ENCODE data around the gene ENPP7. TPM values are rescaled to one million over a fixed set of nuclear protein-coding genes. Genes with fewer than 3 reads are reported as not detected.
"Not testable (repeated sequence)": the region's sequence is repeated elsewhere in the genome, so short reads cannot be mapped to it uniquely, and the experiment has no call there.

The ENPP7 gene
- total and polyA plus RNA-seq, 5 donors from 2014 or later = 0.08 TPM; not detected in 4

- Mint-ChIP-seq H3K27ac (no peak overlapping the region), H3K9me3 (peaks cover 0 to under 1% (median 0%) of the 10 kb centered on the region in 7 donors), H3K4me3 (no peak overlapping the region), H3K36me3 (no peaks in the 10 kb centered on the region), H3K4me1 (peaks cover 0 to 16% (median 8%) of the 10 kb centered on the region in 4 donors), H3K27me3 (peaks cover 73% of the 10 kb centered on the region)
- H3K36me3 ChIP-seq (ENCODE audit: control insufficient read depth, insufficient read depth, low read length) = no peaks in the 10 kb centered on the region
- H3K27me3 ChIP-seq (ENCODE audit: control insufficient read depth, insufficient read depth, low read length) = peaks cover 29% of the 10 kb centered on the region
- no peak for DNase-seq
- H3K9me3 ChIP-seq (ENCODE audit: control insufficient read depth in 2 of 2, low read length in 2 of 2) = no peaks in the 10 kb centered on the region
- no peak overlapping the region for H3K4me3 ChIP-seq (ENCODE audit: low read depth, low read length)
- H3K27ac ChIP-seq (ENCODE audit: insufficient read depth, low read length, poor library complexity, severe bottlenecking) = no peak overlapping the region
- ATAC-seq (ENCODE audit: low read depth in 2 of 2) = no peak
- peaks cover 14% of the 10 kb centered on the region for H3K4me1 ChIP-seq (ENCODE audit: control insufficient read depth, insufficient read depth, low read length, poor library complexity, severe bottlenecking)
Measured at GRCh38 chr17:79750650-79751545, 20.2 kb downstream of the ENPP7 start.

GRCh38 chr17:79752175-79752574 is 21.4 kb downstream of the ENPP7 start:
- H3K27ac Mint-ChIP-seq = no peak overlapping the region
- no peaks in the 10 kb centered on the region for H3K36me3 ChIP-seq (ENCODE audit: control insufficient read depth, insufficient read depth, low read length)
- H3K4me3 ChIP-seq (ENCODE audit: low read depth, low read length) = no peak overlapping the region
- peaks cover 21% of the 10 kb centered on the region for H3K27me3 ChIP-seq (ENCODE audit: control insufficient read depth, insufficient read depth, low read length)
- H3K27ac ChIP-seq (ENCODE audit: insufficient read depth, low read length, poor library complexity, severe bottlenecking) = no peak overlapping the region
- peaks cover 0 to 2% (median 0%) of the 10 kb centered on the region in 7 donors for H3K9me3 Mint-ChIP-seq
- H3K36me3 Mint-ChIP-seq = no peaks in the 10 kb centered on the region
- peaks cover 70% of the 10 kb centered on the region for H3K27me3 Mint-ChIP-seq
- H3K4me3 Mint-ChIP-seq = no peak overlapping the region
- no peaks in the 10 kb centered on the region for H3K9me3 ChIP-seq (ENCODE audit: control insufficient read depth in 2 of 2, low read length in 2 of 2)
- H3K4me1 Mint-ChIP-seq = peaks cover 0 to 6% (median 3%) of the 10 kb centered on the region in 4 donors
- DNase-seq (no peak), ATAC-seq (ENCODE audit: low read depth in 2 of 2) (no peak)
- peaks cover 10% of the 10 kb centered on the region for H3K4me1 ChIP-seq (ENCODE audit: control insufficient read depth, insufficient read depth, low read length, poor library complexity, severe bottlenecking)

GRCh38 chr17:79754370-79754769 is 23.6 kb downstream of the ENPP7 start:
- H3K4me3 Mint-ChIP-seq = no peak overlapping the region
- Histone ChIP-seq H3K9me3 (ENCODE audit: control insufficient read depth in 2 of 2, low read length in 2 of 2) (no peaks in the 10 kb centered on the region), H3K36me3 (ENCODE audit: control insufficient read depth, insufficient read depth, low read length) (no peaks in the 10 kb centered on the region), H3K27ac (ENCODE audit: insufficient read depth, low read length, poor library complexity, severe bottlenecking) (no peak overlapping the region), H3K4me3 (ENCODE audit: low read depth, low read length) (no peak overlapping the region), H3K4me1 (ENCODE audit: control insufficient read depth, insufficient read depth, low read length, poor library complexity, severe bottlenecking) (no peaks in the 10 kb centered on the region), H3K27me3 (ENCODE audit: control insufficient read depth, insufficient read depth, low read length) (peaks cover 16% of the 10 kb centered on the region)
- no peak for ATAC-seq (ENCODE audit: low read depth in 2 of 2)
- H3K4me1 Mint-ChIP-seq = peaks cover 0 to 5% (median 0%) of the 10 kb centered on the region in 4 donors
- no peak for DNase-seq
- no peaks in the 10 kb centered on the region for H3K36me3 Mint-ChIP-seq
- peaks cover 0 to 2% (median 0%) of the 10 kb centered on the region in 7 donors for H3K9me3 Mint-ChIP-seq
- H3K27ac Mint-ChIP-seq = peak overlapping the region in 1 of 3 donors; percentile 23
- H3K27me3 Mint-ChIP-seq = peaks cover 57% of the 10 kb centered on the region

- not testable (repeated sequence) for H3K4me3 Mint-ChIP-seq; H3K4me3 ChIP-seq (ENCODE audit: low read depth, low read length); H3K36me3 ChIP-seq (ENCODE audit: control insufficient read depth, insufficient read depth, low read length); H3K27ac Mint-ChIP-seq; H3K9me3 ChIP-seq (ENCODE audit: control insufficient read depth in 2 of 2, low read length in 2 of 2); H3K36me3 Mint-ChIP-seq; ATAC-seq (ENCODE audit: low read depth in 2 of 2); H3K4me1 Mint-ChIP-seq; H3K9me3 Mint-ChIP-seq; H3K27ac ChIP-seq (ENCODE audit: insufficient read depth, low read length, poor library complexity, severe bottlenecking); H3K4me1 ChIP-seq (ENCODE audit: control insufficient read depth, insufficient read depth, low read length, poor library complexity, severe bottlenecking); DNase-seq
- H3K27me3 ChIP-seq (ENCODE audit: control insufficient read depth, insufficient read depth, low read length) = peaks cover 11% of the 10 kb centered on the region
- peaks cover 52% of the 10 kb centered on the region for H3K27me3 Mint-ChIP-seq
Measured at GRCh38 chr17:79754903-79755302, 24.2 kb downstream of the ENPP7 start.

- H3K27ac Mint-ChIP-seq = no peak overlapping the region
- no peak overlapping the region for H3K4me3 ChIP-seq (ENCODE audit: low read depth, low read length)
- H3K27me3 ChIP-seq (ENCODE audit: control insufficient read depth, insufficient read depth, low read length) = peaks cover 7% of the 10 kb centered on the region
- H3K4me1 ChIP-seq (ENCODE audit: control insufficient read depth, insufficient read depth, low read length, poor library complexity, severe bottlenecking) = no peaks in the 10 kb centered on the region
- no peaks in the 10 kb centered on the region for H3K9me3 ChIP-seq (ENCODE audit: control insufficient read depth in 2 of 2, low read length in 2 of 2)
- no peaks in the 10 kb centered on the region for H3K36me3 Mint-ChIP-seq
- no peak overlapping the region for H3K4me3 Mint-ChIP-seq
- peaks cover 51% of the 10 kb centered on the region for H3K27me3 Mint-ChIP-seq
- no peak for ATAC-seq (ENCODE audit: low read depth in 2 of 2)
- H3K36me3 ChIP-seq (ENCODE audit: control insufficient read depth, insufficient read depth, low read length) = no peaks in the 10 kb centered on the region
- peaks cover 0 to 5% (median 0%) of the 10 kb centered on the region in 4 donors for H3K4me1 Mint-ChIP-seq
- no peak overlapping the region for H3K27ac ChIP-seq (ENCODE audit: insufficient read depth, low read length, poor library complexity, severe bottlenecking)
- no peak for DNase-seq
- peaks cover 0 to 2% (median 0%) of the 10 kb centered on the region in 7 donors for H3K9me3 Mint-ChIP-seq
Measured at GRCh38 chr17:79755591-79755990, 24.8 kb downstream of the ENPP7 start.

GRCh38 chr17:79757140-79757745 is 26.5 kb downstream of the ENPP7 start:
- no peaks in the 10 kb centered on the region for H3K36me3 ChIP-seq (ENCODE audit: control insufficient read depth, insufficient read depth, low read length)
- no peak overlapping the region for H3K4me3 ChIP-seq (ENCODE audit: low read depth, low read length)
- peaks cover 2% of the 10 kb centered on the region for H3K27me3 ChIP-seq (ENCODE audit: control insufficient read depth, insufficient read depth, low read length)
- no peaks in the 10 kb centered on the region for H3K4me1 ChIP-seq (ENCODE audit: control insufficient read depth, insufficient read depth, low read length, poor library complexity, severe bottlenecking)
- H3K36me3 Mint-ChIP-seq = no peaks in the 10 kb centered on the region
- H3K4me1 Mint-ChIP-seq = peaks cover 0 to under 1% (median 0%) of the 10 kb centered on the region in 4 donors
- no peak overlapping the region for H3K27ac ChIP-seq (ENCODE audit: insufficient read depth, low read length, poor library complexity, severe bottlenecking)
- no peak overlapping the region for H3K4me3 Mint-ChIP-seq
- H3K9me3 ChIP-seq (ENCODE audit: control insufficient read depth in 2 of 2, low read length in 2 of 2) = no peaks in the 10 kb centered on the region
- peaks cover 0 to 2% (median 0%) of the 10 kb centered on the region in 7 donors for H3K9me3 Mint-ChIP-seq
- DNase-seq = no peak
- H3K27ac Mint-ChIP-seq = no peak overlapping the region
- H3K27me3 Mint-ChIP-seq = peaks cover 36% of the 10 kb centered on the region
- no peak for ATAC-seq (ENCODE audit: low read depth in 2 of 2)

- Mint-ChIP-seq H3K27ac (no peak overlapping the region), H3K4me3 (no peak overlapping the region), H3K4me1 (peaks cover 0 to 2% (median 0%) of the 10 kb centered on the region in 4 donors), H3K9me3 (peaks cover 0 to 2% (median 0%) of the 10 kb centered on the region in 7 donors), H3K27me3 (peaks cover 39% of the 10 kb centered on the region), H3K36me3 (no peaks in the 10 kb centered on the region)
- Histone ChIP-seq H3K9me3 (ENCODE audit: control insufficient read depth in 2 of 2, low read length in 2 of 2) (no peaks in the 10 kb centered on the region), H3K27ac (ENCODE audit: insufficient read depth, low read length, poor library complexity, severe bottlenecking) (no peak overlapping the region), H3K27me3 (ENCODE audit: control insufficient read depth, insufficient read depth, low read length) (peaks cover 2% of the 10 kb centered on the region), H3K36me3 (ENCODE audit: control insufficient read depth, insufficient read depth, low read length) (no peaks in the 10 kb centered on the region), H3K4me3 (ENCODE audit: low read depth, low read length) (no peak overlapping the region), H3K4me1 (ENCODE audit: control insufficient read depth, insufficient read depth, low read length, poor library complexity, severe bottlenecking) (no peaks in the 10 kb centered on the region)
- DNase-seq (no peak), ATAC-seq (ENCODE audit: low read depth in 2 of 2) (no peak)
Measured at GRCh38 chr17:79758271-79758670, 27.5 kb downstream of the ENPP7 start.

Measured in CD4-positive, CD25-positive, alpha-beta regulatory T cell (primary cell).